Thyroid gland (tissue), 4 donors: Measurements from ENCODE around the gene DENND1C.

Source experiments
- POLR2A ChIP-seq, 2 donors: fragments of 450-650 bp; IDR thresholded peaks; one replicate each; pipeline ENCODE4 v1.6.1; 2017; ENCODE audit warnings: antibody characterized with exemption in 2 of 2, mild to moderate bottlenecking in 2 of 2, moderate library complexity in 1 of 2
- TF ChIP-seq, protein P1 (sequence below), 6 experiments: fragments of 200-600 bp in 3 of 6; fragments of 450-650 bp in 3 of 6; sonication (generic) in 3 of 6; IDR thresholded peaks; one replicate each; pipeline ENCODE4 v1.5.1; 2016 to 2019; ENCODE audit warnings: antibody characterized with exemption in 6 of 6, mild to moderate bottlenecking in 2 of 6, inconsistent platforms in 1 of 6, moderate library complexity in 1 of 6

DNA sequence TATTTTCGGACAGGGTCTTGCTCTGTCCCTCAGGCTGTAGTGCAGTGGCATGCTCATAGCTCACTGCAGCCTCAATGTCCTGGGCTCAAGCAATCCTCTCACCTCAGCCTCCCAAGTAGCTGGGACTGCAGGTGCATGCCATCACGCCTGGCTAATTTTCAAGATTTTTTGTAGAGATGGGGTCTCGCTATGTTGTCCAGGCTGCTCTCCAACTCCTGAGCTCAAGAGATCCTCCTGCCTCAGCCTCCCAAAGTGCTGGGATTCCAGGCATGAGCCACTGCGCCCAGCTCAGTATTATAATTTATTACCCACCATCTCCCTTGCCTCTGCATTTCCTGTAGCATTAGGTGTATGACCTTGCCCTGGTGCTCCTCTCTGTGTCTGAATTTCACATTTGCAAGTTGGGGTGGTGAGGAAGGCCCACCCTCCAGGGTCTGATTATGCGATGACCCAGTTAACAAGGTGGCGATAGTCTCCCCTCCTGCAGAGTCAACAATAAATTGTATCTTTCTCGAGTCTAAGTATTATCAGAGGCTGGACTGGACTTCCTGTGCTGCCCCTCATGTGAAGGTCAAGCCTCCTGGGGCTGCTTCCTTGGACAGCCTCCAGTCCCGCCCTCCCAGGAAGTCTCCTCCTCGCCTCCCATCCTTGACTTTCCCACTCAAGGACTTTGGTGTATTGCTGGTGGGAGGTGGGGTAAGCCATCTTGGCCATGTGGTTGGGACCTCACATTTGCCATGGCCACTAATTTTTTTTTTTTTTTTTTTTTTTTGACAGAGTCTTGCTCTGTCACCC, 22.0 kb upstream of the DENND1C start:
- TF ChIP-seq, protein P1, sequence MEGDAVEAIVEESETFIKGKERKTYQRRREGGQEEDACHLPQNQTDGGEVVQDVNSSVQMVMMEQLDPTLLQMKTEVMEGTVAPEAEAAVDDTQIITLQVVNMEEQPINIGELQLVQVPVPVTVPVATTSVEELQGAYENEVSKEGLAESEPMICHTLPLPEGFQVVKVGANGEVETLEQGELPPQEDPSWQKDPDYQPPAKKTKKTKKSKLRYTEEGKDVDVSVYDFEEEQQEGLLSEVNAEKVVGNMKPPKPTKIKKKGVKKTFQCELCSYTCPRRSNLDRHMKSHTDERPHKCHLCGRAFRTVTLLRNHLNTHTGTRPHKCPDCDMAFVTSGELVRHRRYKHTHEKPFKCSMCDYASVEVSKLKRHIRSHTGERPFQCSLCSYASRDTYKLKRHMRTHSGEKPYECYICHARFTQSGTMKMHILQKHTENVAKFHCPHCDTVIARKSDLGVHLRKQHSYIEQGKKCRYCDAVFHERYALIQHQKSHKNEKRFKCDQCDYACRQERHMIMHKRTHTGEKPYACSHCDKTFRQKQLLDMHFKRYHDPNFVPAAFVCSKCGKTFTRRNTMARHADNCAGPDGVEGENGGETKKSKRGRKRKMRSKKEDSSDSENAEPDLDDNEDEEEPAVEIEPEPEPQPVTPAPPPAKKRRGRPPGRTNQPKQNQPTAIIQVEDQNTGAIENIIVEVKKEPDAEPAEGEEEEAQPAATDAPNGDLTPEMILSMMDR (IDR thresholded peaks at IDR 0.05), result no peak
- TF ChIP-seq POLR2A (IDR thresholded peaks at IDR 0.05), result no peak
